Keratinocyte (primary cell): ENCODE measurements around the gene FBN2. TPM values are rescaled to one million over a fixed set of nuclear protein-coding genes. Genes with fewer than 3 reads are reported as not detected.

Source experiments
- DNase-seq: peaks from one replicate; pipeline ENCODE4 v3.0.0-alpha.2; 2011; ENCODE audit warnings: low read depth, missing footprints, low spot score
- FAIRE-seq: peaks from 2 replicates; lab custom pipeline; 2011; peaks lifted over from hg19 to GRCh38; lab: Jason Lieb, UNC
- H2AFZ ChIP-seq: 2 replicates; pipeline ENCODE4 v1.6.0; 2012; ENCODE audit warnings: low read length, control low read depth, inconsistent platforms; ENCODE audit not compliant: control insufficient read depth
- H3K27ac ChIP-seq: 2 replicates; pipeline ENCODE4 v1.5.1; 2011; ENCODE audit warnings: low read length; ENCODE audit not compliant: control insufficient read depth, insufficient read depth
- H3K27me3 ChIP-seq: 3 replicates; pipeline ENCODE4 v1.6.0; 2011; ENCODE audit warnings: low read length; ENCODE audit not compliant: control insufficient read depth, insufficient read depth; ENCODE audit errors: extremely low read depth
- H3K36me3 ChIP-seq, 2 experiments: 2 replicates in 1 of 2; 3 replicates in 1 of 2; pipeline ENCODE4 v1.5.1; 2011; ENCODE audit warnings: low read length in 2 of 2, mild to moderate bottlenecking in 1 of 2; ENCODE audit not compliant: control insufficient read depth in 2 of 2, insufficient read depth in 2 of 2; ENCODE audit errors: extremely low read depth in 1 of 2
- H3K4me1 ChIP-seq: 3 replicates; pipeline ENCODE4 v1.5.1; 2011; ENCODE audit warnings: low read length; ENCODE audit not compliant: control insufficient read depth, insufficient read depth; ENCODE audit errors: extremely low read depth
- H3K4me2 ChIP-seq: 3 replicates; pipeline ENCODE4 v1.6.0; 2011; ENCODE audit warnings: low read depth, low read length; ENCODE audit not compliant: control insufficient read depth, insufficient read depth; ENCODE audit errors: extremely low read depth
- H3K4me3 ChIP-seq, 3 experiments: fragments of 200-600 bp in 1 of 3; sonication (generic) in 1 of 3; 2 replicates in 2 of 3; 3 replicates in 1 of 3; pipeline ENCODE4 v1.5.1; 2011 to 2016; ENCODE audit warnings: low read length in 3 of 3, mild to moderate bottlenecking in 3 of 3, control low read depth in 2 of 3, inconsistent platforms in 1 of 3, low read depth in 1 of 3, mixed read lengths in 1 of 3, mixed run types in 1 of 3, moderate library complexity in 1 of 3; ENCODE audit not compliant: control insufficient read depth in 2 of 3, insufficient read depth in 2 of 3; ENCODE audit errors: extremely low read depth in 1 of 3
- H3K79me2 ChIP-seq: 2 replicates; pipeline ENCODE4 v1.6.0; 2012; ENCODE audit warnings: low read length; ENCODE audit not compliant: control insufficient read depth, insufficient read depth
- H3K9ac ChIP-seq: 3 replicates; pipeline ENCODE4 v1.6.0; 2011; ENCODE audit warnings: low read length; ENCODE audit not compliant: control insufficient read depth, insufficient read depth; ENCODE audit errors: extremely low read depth
- H3K9me1 ChIP-seq: 3 replicates; pipeline ENCODE4 v1.6.0; 2011; ENCODE audit warnings: low read length; ENCODE audit not compliant: control insufficient read depth, insufficient read depth; ENCODE audit errors: extremely low read depth
- H3K9me3 ChIP-seq: 2 replicates; pipeline ENCODE4 v1.5.1; 2012; ENCODE audit warnings: low read depth, low read length; ENCODE audit not compliant: control insufficient read depth
- H4K20me1 ChIP-seq: 3 replicates; pipeline ENCODE4 v1.6.0; 2011; ENCODE audit warnings: low read length; ENCODE audit not compliant: control insufficient read depth, insufficient read depth; ENCODE audit errors: extremely low read depth
- CTCF ChIP-seq, 3 experiments: IDR thresholded peaks in 1 of 3; conservative IDR thresholded peaks in 1 of 3; optimal IDR thresholded peaks in 1 of 3; 2 replicates in 2 of 3; 3 replicates in 1 of 3; pipeline versions ENCODE3 to v1.5.1; 2011; ENCODE audit warnings: low read length in 3 of 3, mild to moderate bottlenecking in 3 of 3, moderate library complexity in 2 of 3, control low read depth in 1 of 3, inconsistent platforms in 1 of 3; ENCODE audit not compliant: insufficient read depth in 2 of 3; ENCODE audit errors: extremely low read depth in 1 of 3
- EZH2 ChIP-seq: IDR thresholded peaks from one replicate; pipeline ENCODE4 v1.6.1; 2012; ENCODE audit warnings: inconsistent platforms, mild to moderate bottlenecking, low read length, moderate library complexity
- dilution Hi-C: fragments of 300-500 bp; cut with MboI; formaldehyde crosslinking; loops from one replicate; pipeline ENCODE4 v1.7.0; 2020; ENCODE audit warnings: low sequenced_read_pairs; ENCODE audit not compliant: extremely low pct_ligation_motif_present
- polyA plus RNA-seq, 5 experiments: library from polyadenylated mRNA; depleted of rRNA in 3 of 5; stranded (reverse) in 3 of 5; stranded (forward) in 1 of 5; unstranded in 1 of 5; fragments of >200 nt; gene quantifications; 1 replicate in 1 of 5; 2 replicates in 3 of 5; 3 replicates in 1 of 5; pipeline versions ENCODE4 v1.2.1 to v1.2.3, GENCODE V29; 2011 to 2012; ENCODE audit warnings: missing spikeins in 2 of 5, low read depth in 1 of 5, low replicate concordance in 1 of 5

Gene FBN2
- polyA plus RNA-seq, 1 donor (not counting 4 experiments of a cell fraction or from before 2014, with no cell fraction given) = 30.1 TPM

GRCh38 chr5:128376577-128376976 lies 161.5 kb downstream of the FBN2 start:
- Histone ChIP-seq H3K79me2 (no peaks in the 10 kb centered on the region), H3K9ac (no peak overlapping the region), H4K20me1 (no peaks in the 10 kb centered on the region), H3K4me1 (peaks cover 7% of the 10 kb centered on the region), H3K4me3 (no peak overlapping the region), H3K4me2 (no peak overlapping the region), H3K27me3 (no peaks in the 10 kb centered on the region), H3K9me1 (no peaks in the 10 kb centered on the region), H3K36me3 (peaks cover 3 to 5% of the 10 kb centered on the region in 2 experiments), H3K27ac (no peak overlapping the region), H3K9me3 (no peaks in the 10 kb centered on the region), H2AFZ (no peak overlapping the region)
- dilution Hi-C loops = no loop called here
- DNase-seq = no peak
- FAIRE-seq = no peak
- TF ChIP-seq EZH2 (no peak), CTCF (optimal IDR thresholded peaks at IDR 0.05 in 1 of 3, IDR thresholded peaks at IDR 0.05 in 1 of 3, conservative IDR thresholded peaks at IDR 0.05 in 1 of 3; ENCODE audit: extremely low read depth in 1 of 3, insufficient read depth in 2 of 3, low read length in 3 of 3) (no peak)

- no peak for FAIRE-seq
These were observed 171.9 kb downstream of the FBN2 start for GRCh38 chr5:128366147-128366546.

More at GRCh38 chr5:128366147-128366546, 171.9 kb downstream of the FBN2 start:
- Histone ChIP-seq H3K9ac (no peak overlapping the region), H3K79me2 (no peaks in the 10 kb centered on the region), H3K9me3 (no peaks in the 10 kb centered on the region), H3K4me2 (no peak overlapping the region), H2AFZ (no peak overlapping the region), H3K27me3 (no peaks in the 10 kb centered on the region), H3K4me3 (no peak overlapping the region), H3K27ac (no peak overlapping the region), H4K20me1 (no peaks in the 10 kb centered on the region), H3K9me1 (no peaks in the 10 kb centered on the region), H3K36me3 (peaks cover 4 to 5% of the 10 kb centered on the region in 2 experiments), H3K4me1 (no peaks in the 10 kb centered on the region)
- no peak for DNase-seq
- TF ChIP-seq CTCF (optimal IDR thresholded peaks at IDR 0.05 in 1 of 3, IDR thresholded peaks at IDR 0.05 in 1 of 3, conservative IDR thresholded peaks at IDR 0.05 in 1 of 3; ENCODE audit: extremely low read depth in 1 of 3, insufficient read depth in 2 of 3, low read length in 3 of 3) = no peak
- dilution Hi-C loops = no loop called here
